ENCODE measurements around the gene TGFBI.

- TF ChIP-seq CTCF (IDR thresholded peaks at IDR 0.05; ENCODE audit: low read length) (no peak), EZH2 (IDR thresholded peaks at IDR 0.05; ENCODE audit: borderline replicate concordance, low read length) (no peak)
Observed at GRCh38 chr5:136080113-136080482, 51.3 kb downstream of the TGFBI start.

All from OCI-LY1 (cell line).